Caco-2 (cell line): ENCODE measurements around the gene HOXA11. TPM values are rescaled to one million over a fixed set of nuclear protein-coding genes. Genes with fewer than 3 reads are reported as not detected.

ENCODE experiments used
- BruUV-seq: library from RNA; stranded (reverse); fragments of 400-500 nt; replicated peaks from 2 replicates; lab custom pipeline; 2021; lab: Mats Ljungman, UMichigan
- CTCF ChIA-PET: fragments of 300-600 bp; sonication (Branson Sonifier 250); formaldehyde crosslinking; loops from one replicate; lab custom pipeline; 2022; ENCODE audit warnings: antibody characterized with exemption; lab: Charles Lee
- POLR2A ChIA-PET: fragments of 300-600 bp; sonication (Branson Sonifier 250); formaldehyde crosslinking; loops from one replicate; lab custom pipeline; 2022; ENCODE audit warnings: antibody characterized with exemption; lab: Charles Lee
- DNase-seq, 2 experiments: peaks; one replicate each; pipeline versions ENCODE4 v3.0.0 to v3.0.0-alpha.2; 2020 to 2022
- H3K27me3 ChIP-seq: replicated peaks from 2 replicates; pipeline ENCODE4 v1.6.0; 2011; ENCODE audit warnings: low read length; ENCODE audit not compliant: control insufficient read depth, insufficient read depth
- H3K36me3 ChIP-seq: 2 replicates; pipeline ENCODE4 v1.5.1; 2011; ENCODE audit warnings: low read length; ENCODE audit not compliant: control insufficient read depth, insufficient read depth
- H3K4me1 ChIP-seq: fragments of 250-450 bp; sonication (Bioruptor Pico); 2 replicates; pipeline ENCODE4 v1.5.1; 2020; ENCODE audit warnings: mild to moderate bottlenecking
- H3K4me3 ChIP-seq: 2 replicates; pipeline ENCODE4 v1.5.1; 2011; ENCODE audit warnings: low read depth, mild to moderate bottlenecking, control low read depth, low read length
- H3K9me3 ChIP-seq: fragments of 250-450 bp; sonication (Bioruptor Pico); 2 replicates; pipeline ENCODE4 v1.5.1; 2020; ENCODE audit warnings: mild to moderate bottlenecking, moderate library complexity
- H3K27ac Mint-ChIP-seq: one replicate; pipeline ENCODE4 v1.8.0; 2022; ENCODE audit warnings: mixed read lengths; ENCODE audit not compliant: unreplicated experiment
- H3K27me3 Mint-ChIP-seq: one replicate; pipeline ENCODE4 v1.8.0; 2022; ENCODE audit warnings: mixed read lengths; ENCODE audit not compliant: insufficient read depth, unreplicated experiment
- H3K36me3 Mint-ChIP-seq: one replicate; pipeline ENCODE4 v1.8.0; 2022; ENCODE audit warnings: mild to moderate bottlenecking, mixed read lengths; ENCODE audit not compliant: insufficient read depth, unreplicated experiment
- H3K4me1 Mint-ChIP-seq: one replicate; pipeline ENCODE4 v1.8.0; 2022; ENCODE audit warnings: low read depth, mixed read lengths; ENCODE audit not compliant: unreplicated experiment
- H3K4me3 Mint-ChIP-seq: one replicate; pipeline ENCODE4 v1.8.0; 2022; ENCODE audit warnings: mild to moderate bottlenecking, moderate library complexity, mixed read lengths; ENCODE audit not compliant: unreplicated experiment
- H3K9me3 Mint-ChIP-seq: one replicate; pipeline ENCODE4 v1.8.0; 2022; ENCODE audit warnings: mixed read lengths; ENCODE audit not compliant: unreplicated experiment
- intact Hi-C: fragments of 100-400 bp; cut with micrococcal nuclease; formaldehyde crosslinking; loops from one replicate; pipeline ENCODE4 v1.10.0; 2022; ENCODE audit not compliant: unreplicated experiment
- total RNA-seq: library from RNA; stranded (reverse); gene quantifications from 2 replicates; pipeline ENCODE4 v1.2.3, GENCODE V29; 2022
- TF ChIP-seq, protein P1 (sequence below), 2 experiments: fragments of 200-600 bp in 1 of 2; IDR thresholded peaks; 1 replicate in 1 of 2; 2 replicates in 1 of 2; pipeline versions ENCODE4 v1.5.1 to v1.8.0; 2011 to 2022; ENCODE audit warnings: antibody characterized with exemption in 1 of 2, control low read depth in 1 of 2, inconsistent platforms in 1 of 2, low read depth in 1 of 2, low read length in 1 of 2, mild to moderate bottlenecking in 1 of 2, moderate library complexity in 1 of 2; ENCODE audit not compliant: insufficient read depth in 1 of 2, severe bottlenecking in 1 of 2, unreplicated experiment in 1 of 2

Gene HOXA11
- total RNA-seq, 1 experiment from 2014 or later: 0.73 TPM

DNA sequence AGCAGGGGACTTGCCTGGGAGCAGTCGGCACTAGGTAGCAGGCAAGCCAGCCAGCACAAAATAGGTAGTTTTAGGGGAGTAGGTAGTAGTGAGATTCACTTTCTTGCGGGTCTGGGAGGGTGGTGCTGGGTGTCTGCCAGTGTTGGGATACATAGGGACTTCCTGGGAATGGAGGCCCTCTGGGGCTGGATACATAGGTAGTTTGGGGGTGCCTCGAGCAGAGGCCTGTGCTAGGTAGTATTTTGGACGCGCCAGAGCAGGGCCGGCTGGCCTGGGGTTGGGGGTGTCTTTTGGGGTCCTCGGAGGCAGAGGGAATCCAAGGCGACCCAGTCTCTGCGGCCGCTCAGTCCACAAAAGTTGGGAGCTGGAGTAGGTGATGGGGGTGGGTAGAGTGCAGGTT is 30.7 kb downstream of the HOXA11 start:
- peaks cover 27% of the 10 kb centered on the region for H3K36me3 Mint-ChIP-seq
- POLR2A ChIA-PET: no interaction called here
- no peak for DNase-seq
- no peaks in the 10 kb centered on the region for H3K27me3 Mint-ChIP-seq
- Histone ChIP-seq H3K36me3 (no peaks in the 10 kb centered on the region; the same call in 1 of the 2 replicates), H3K4me1 (peaks cover 8% of the 10 kb centered on the region; the same call in 1 of the 2 replicates), H3K27me3 (no peaks in the 10 kb centered on the region), H3K9me3 (no peaks in the 10 kb centered on the region), H3K4me3 (no peak overlapping the region)
- H3K27ac Mint-ChIP-seq: no peak overlapping the region
- no peaks in the 10 kb centered on the region for H3K9me3 Mint-ChIP-seq
- intact Hi-C loops: no loop called here
- CTCF ChIA-PET: no interaction called here
- TF ChIP-seq, protein P1, sequence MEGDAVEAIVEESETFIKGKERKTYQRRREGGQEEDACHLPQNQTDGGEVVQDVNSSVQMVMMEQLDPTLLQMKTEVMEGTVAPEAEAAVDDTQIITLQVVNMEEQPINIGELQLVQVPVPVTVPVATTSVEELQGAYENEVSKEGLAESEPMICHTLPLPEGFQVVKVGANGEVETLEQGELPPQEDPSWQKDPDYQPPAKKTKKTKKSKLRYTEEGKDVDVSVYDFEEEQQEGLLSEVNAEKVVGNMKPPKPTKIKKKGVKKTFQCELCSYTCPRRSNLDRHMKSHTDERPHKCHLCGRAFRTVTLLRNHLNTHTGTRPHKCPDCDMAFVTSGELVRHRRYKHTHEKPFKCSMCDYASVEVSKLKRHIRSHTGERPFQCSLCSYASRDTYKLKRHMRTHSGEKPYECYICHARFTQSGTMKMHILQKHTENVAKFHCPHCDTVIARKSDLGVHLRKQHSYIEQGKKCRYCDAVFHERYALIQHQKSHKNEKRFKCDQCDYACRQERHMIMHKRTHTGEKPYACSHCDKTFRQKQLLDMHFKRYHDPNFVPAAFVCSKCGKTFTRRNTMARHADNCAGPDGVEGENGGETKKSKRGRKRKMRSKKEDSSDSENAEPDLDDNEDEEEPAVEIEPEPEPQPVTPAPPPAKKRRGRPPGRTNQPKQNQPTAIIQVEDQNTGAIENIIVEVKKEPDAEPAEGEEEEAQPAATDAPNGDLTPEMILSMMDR (IDR thresholded peaks at IDR 0.05; ENCODE audit: insufficient read depth in 1 of 2, low read depth in 1 of 2, low read length in 1 of 2, severe bottlenecking in 1 of 2, unreplicated experiment in 1 of 2): no peak
- H3K4me1 Mint-ChIP-seq: no peaks in the 10 kb centered on the region
- BruUV-seq: TSS peak; percentile 61
- H3K4me3 Mint-ChIP-seq: no peak overlapping the region

DNA sequence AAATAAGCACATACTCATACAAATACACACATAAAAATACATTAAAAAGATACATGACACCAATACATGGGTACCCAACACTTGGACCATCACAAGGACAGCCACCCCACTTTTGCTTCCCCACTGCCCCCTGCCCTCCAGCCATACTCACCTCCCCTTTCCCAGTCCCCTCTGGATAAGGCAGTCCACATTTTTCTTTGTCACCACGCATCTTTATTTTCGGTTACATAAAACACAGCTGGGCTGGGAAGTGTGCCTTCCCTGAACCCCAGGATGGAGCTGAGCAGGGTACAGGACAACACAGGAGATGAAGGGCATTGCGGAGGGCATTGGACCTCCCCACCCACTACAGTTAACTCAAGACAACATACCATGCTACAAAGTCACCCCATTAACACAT is 31.5 kb downstream of the HOXA11 start:
- Mint-ChIP-seq H3K9me3 (no peaks in the 10 kb centered on the region), H3K27me3 (no peaks in the 10 kb centered on the region), H3K27ac (no peak overlapping the region), H3K4me1 (no peaks in the 10 kb centered on the region), H3K36me3 (peaks cover 27% of the 10 kb centered on the region), H3K4me3 (no peak overlapping the region)
- no peaks in the 10 kb centered on the region for H3K9me3 ChIP-seq
- no peaks in the 10 kb centered on the region for H3K27me3 ChIP-seq
- TF ChIP-seq, protein P1 (IDR thresholded peaks at IDR 0.05; ENCODE audit: insufficient read depth in 1 of 2, low read depth in 1 of 2, low read length in 1 of 2, severe bottlenecking in 1 of 2, unreplicated experiment in 1 of 2): no peak
- ChIA-PET CTCF (no interaction called here), POLR2A (no interaction called here)
- H3K36me3 ChIP-seq: no peaks in the 10 kb centered on the region; the same call in 1 of the 2 replicates
- DNase-seq: no peak
- H3K4me3 ChIP-seq: no peak overlapping the region
- peaks cover 16% of the 10 kb centered on the region for H3K4me1 ChIP-seq
- intact Hi-C loops: no loop called here
- BruUV-seq: no TSS peak

DNA sequence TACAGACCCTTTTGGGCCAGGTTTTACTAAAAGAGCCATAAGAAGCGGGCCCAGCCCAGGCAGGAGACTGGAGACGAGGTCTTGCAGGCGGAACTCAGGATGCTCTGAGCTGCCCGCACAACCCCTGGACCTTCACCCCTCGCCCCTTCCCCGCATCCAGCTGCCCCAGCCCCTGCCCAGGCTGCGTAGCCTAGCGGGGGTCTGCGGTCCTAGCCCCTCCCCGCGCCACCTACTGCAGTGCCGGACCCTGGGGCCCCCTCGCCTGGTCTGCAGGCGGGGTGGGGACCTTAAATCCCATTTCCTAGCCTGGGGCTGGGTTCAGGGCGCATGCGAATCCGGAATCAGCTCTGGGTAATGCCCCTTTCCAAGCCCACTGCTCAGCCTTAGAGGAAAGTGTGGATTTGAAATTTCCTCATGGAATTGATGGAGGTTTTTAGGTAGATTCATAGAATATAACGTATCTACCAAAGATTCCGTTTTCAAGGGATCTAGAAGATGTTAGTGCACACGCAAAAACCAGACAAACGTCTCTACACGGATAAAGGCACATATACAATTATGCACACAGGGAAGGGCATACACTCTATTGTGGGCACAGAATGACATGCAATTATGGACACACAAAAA is 32.1 kb downstream of the HOXA11 start:
- no peaks in the 10 kb centered on the region for H3K9me3 Mint-ChIP-seq
- Histone ChIP-seq H3K27me3 (no peaks in the 10 kb centered on the region), H3K36me3 (no peaks in the 10 kb centered on the region; the same call in 1 of the 2 replicates), H3K4me3 (no peak overlapping the region), H3K4me1 (peaks cover 22% of the 10 kb centered on the region), H3K9me3 (no peaks in the 10 kb centered on the region)
- DNase-seq: peak in 1 of 2 experiments; percentile 18
- H3K4me1 Mint-ChIP-seq: no peaks in the 10 kb centered on the region
- peaks cover 27% of the 10 kb centered on the region for H3K36me3 Mint-ChIP-seq
- TF ChIP-seq, protein P1 (IDR thresholded peaks at IDR 0.05; ENCODE audit: insufficient read depth in 1 of 2, low read depth in 1 of 2, low read length in 1 of 2, severe bottlenecking in 1 of 2, unreplicated experiment in 1 of 2): no peak
- no peak overlapping the region for H3K27ac Mint-ChIP-seq
- H3K4me3 Mint-ChIP-seq: no peak overlapping the region
- H3K27me3 Mint-ChIP-seq: no peaks in the 10 kb centered on the region
- ChIA-PET POLR2A (no interaction called here), CTCF (interaction anchor here (1.1 kb wide), 1 partner anchor 8 kb away, joined by 5 read pairs; no protein-coding TSS in a partner anchor)
- intact Hi-C loops: no loop called here
- BruUV-seq: no TSS peak
